PC-3 (cell line): ENCODE results near the gene C4orf17. TPM values are rescaled to one million over a fixed set of nuclear protein-coding genes. Genes with fewer than 3 reads are reported as not detected.

Experiments
- ATAC-seq: fragments of 200-7000 bp; cut with Tn5 transposase; 2 replicates; pipeline ENCODE4 v1.9.1; 2020; ENCODE audit warnings: mild to moderate bottlenecking, moderate library complexity
- BruUV-seq: library from RNA; stranded (reverse); fragments of 400-500 nt; replicated peaks from 2 replicates; lab custom pipeline; 2021; lab: Mats Ljungman, UMichigan
- CTCF ChIA-PET: fragments of 300-600 bp; sonication (Branson Sonifier 250); formaldehyde crosslinking; loops from one replicate; lab custom pipeline; 2022; ENCODE audit warnings: antibody characterized with exemption; lab: Charles Lee
- POLR2A ChIA-PET: fragments of 300-600 bp; sonication (Branson Sonifier 250); formaldehyde crosslinking; loops from one replicate; lab custom pipeline; 2022; ENCODE audit warnings: antibody characterized with exemption; ENCODE audit not compliant: unreplicated experiment; lab: Charles Lee
- DNase-seq: peaks from one replicate; pipeline ENCODE4 v3.0.0-alpha.2; 2015
- H2AFZ ChIP-seq: fragments of 300-600 bp; sonication (generic); 2 replicates; pipeline ENCODE4 v1.6.0; 2016; ENCODE audit warnings: antibody characterized with exemption, low read length
- H3F3A ChIP-seq: fragments of 300-600 bp; sonication (generic); one replicate; pipeline ENCODE4 v1.6.0; 2017; ENCODE audit warnings: antibody characterized with exemption, low read length, control low read depth, mild to moderate bottlenecking; ENCODE audit not compliant: unreplicated experiment
- H3K27ac ChIP-seq: fragments of 300-600 bp; sonication (generic); 2 replicates; pipeline ENCODE4 v1.5.1; 2016; ENCODE audit warnings: mild to moderate bottlenecking, low read length
- H3K27me3 ChIP-seq: fragments of 300-600 bp; sonication (generic); 2 replicates; pipeline ENCODE4 v1.6.1; 2016; ENCODE audit warnings: low read length, mixed read lengths
- H3K36me3 ChIP-seq: fragments of 300-600 bp; sonication (generic); 2 replicates; pipeline ENCODE4 v1.6.1; 2016; ENCODE audit warnings: low read depth, mixed run types, low read length, mixed read lengths
- H3K4me1 ChIP-seq: fragments of 300-600 bp; sonication (generic); 2 replicates; pipeline ENCODE4 v1.5.1; 2016; ENCODE audit warnings: low read length; ENCODE audit not compliant: insufficient read depth
- H3K4me2 ChIP-seq: fragments of 300-600 bp; sonication (generic); 2 replicates; pipeline ENCODE4 v1.6.0; 2016; ENCODE audit warnings: low read length
- H3K4me3 ChIP-seq: fragments of 300-600 bp; sonication (generic); 2 replicates; pipeline ENCODE4 v1.5.1; 2016; ENCODE audit warnings: mild to moderate bottlenecking, low read length, mixed read lengths
- H3K79me2 ChIP-seq: fragments of 300-600 bp; sonication (generic); 2 replicates; pipeline ENCODE4 v1.6.1; 2017; ENCODE audit warnings: low read length, mixed read lengths
- H3K9ac ChIP-seq: fragments of 300-600 bp; sonication (generic); 2 replicates; pipeline ENCODE4 v1.6.0; 2016; ENCODE audit warnings: mild to moderate bottlenecking, low read length
- H3K9me2 ChIP-seq: fragments of 300-600 bp; sonication (generic); replicated peaks from 2 replicates; pipeline ENCODE4 v1.6.1; 2016; ENCODE audit warnings: mixed run types, low read length, mixed read lengths
- H3K9me3 ChIP-seq: fragments of 300-600 bp; sonication (generic); 2 replicates; pipeline ENCODE4 v1.6.1; 2016; ENCODE audit warnings: low read length, mixed read lengths
- H4K20me1 ChIP-seq: fragments of 300-600 bp; sonication (generic); 2 replicates; pipeline ENCODE4 v1.6.1; 2016; ENCODE audit warnings: low read length, mixed read lengths
- CTCF ChIP-seq: fragments of 300-600 bp; sonication (generic); conservative IDR thresholded peaks from 2 replicates; pipeline ENCODE4 v1.5.1; 2017; ENCODE audit warnings: antibody characterized with exemption, low read depth, mild to moderate bottlenecking, low read length
- EZH2 ChIP-seq: fragments of 300-600 bp; sonication (generic); IDR thresholded peaks from one replicate; pipeline ENCODE4 v1.6.1; 2017; ENCODE audit warnings: antibody characterized with exemption, mild to moderate bottlenecking, low read length; ENCODE audit not compliant: unreplicated experiment
- EZH2phosphoT487 ChIP-seq: fragments of 300-600 bp; sonication (generic); IDR thresholded peaks from 2 replicates; pipeline ENCODE4 v1.6.1; 2018; ENCODE audit warnings: mild to moderate bottlenecking, antibody characterized with exemption, low read length, borderline replicate concordance
- intact Hi-C: fragments of 100-400 bp; cut with micrococcal nuclease; formaldehyde crosslinking; loops from 2 replicates; pipeline ENCODE4 v1.9.0; 2023
- total RNA-seq: library from RNA; depleted of rRNA; stranded (reverse); fragments of >200 nt; gene quantifications from 2 replicates; pipeline ENCODE4 v1.2.3, GENCODE V29; 2014

C4orf17 gene
- total RNA-seq, 1 experiment from 2014 or later: not detected

- Histone ChIP-seq H3K27ac (no peak overlapping the region), H3K4me2 (no peak overlapping the region), H3K4me1 (no peaks in the 10 kb centered on the region), H3K9ac (no peak overlapping the region), H4K20me1 (no peaks in the 10 kb centered on the region), H3F3A (no peaks in the 10 kb centered on the region), H3K27me3 (no peaks in the 10 kb centered on the region), H3K4me3 (no peak overlapping the region), H2AFZ (no peak overlapping the region), H3K79me2 (no peaks in the 10 kb centered on the region), H3K9me2 (no peaks in the 10 kb centered on the region), H3K9me3 (no peaks in the 10 kb centered on the region), H3K36me3 (no peaks in the 10 kb centered on the region)
- POLR2A ChIA-PET: no interaction called here
- no peak for ATAC-seq
- CTCF ChIA-PET: no interaction called here
- TF ChIP-seq CTCF (no peak), EZH2phosphoT487 (no peak), EZH2 (no peak)
- intact Hi-C loops: no loop called here
- no peak for DNase-seq
- BruUV-seq: no TSS peak
Measured at GRCh38 chr4:99471349-99471748, 39.5 kb upstream of the C4orf17 start.

- H3K36me3 ChIP-seq: no peaks in the 10 kb centered on the region
- no peaks in the 10 kb centered on the region for H4K20me1 ChIP-seq
- H3K27ac ChIP-seq: no peak overlapping the region
- ChIA-PET POLR2A (no interaction called here), CTCF (no interaction called here)
- TF ChIP-seq CTCF (no peak), EZH2 (no peak), EZH2phosphoT487 (no peak)
- no peak overlapping the region for H3K9ac ChIP-seq
- no peaks in the 10 kb centered on the region for H3F3A ChIP-seq
- H3K4me3 ChIP-seq: no peak overlapping the region
- no peaks in the 10 kb centered on the region for H3K9me2 ChIP-seq
- no TSS peak for BruUV-seq
- no peak for ATAC-seq
- no peaks in the 10 kb centered on the region for H3K27me3 ChIP-seq
- H3K79me2 ChIP-seq: no peaks in the 10 kb centered on the region
- H3K4me1 ChIP-seq: no peaks in the 10 kb centered on the region
- intact Hi-C loops: no loop called here
- no peaks in the 10 kb centered on the region for H3K9me3 ChIP-seq
- H2AFZ ChIP-seq: no peak overlapping the region
- no peak for DNase-seq
- no peak overlapping the region for H3K4me2 ChIP-seq
Measured at GRCh38 chr4:99471896-99472295, 38.9 kb upstream of the C4orf17 start.

- Histone ChIP-seq H3K9me2 (no peaks in the 10 kb centered on the region), H3K4me2 (no peak overlapping the region), H3F3A (no peaks in the 10 kb centered on the region), H3K4me1 (no peaks in the 10 kb centered on the region), H3K4me3 (no peak overlapping the region), H3K9ac (no peak overlapping the region), H4K20me1 (no peaks in the 10 kb centered on the region), H2AFZ (no peak overlapping the region), H3K27ac (no peak overlapping the region), H3K36me3 (no peaks in the 10 kb centered on the region), H3K9me3 (no peaks in the 10 kb centered on the region), H3K79me2 (no peaks in the 10 kb centered on the region), H3K27me3 (no peaks in the 10 kb centered on the region)
- TF ChIP-seq CTCF: no peak
- TF ChIP-seq EZH2phosphoT487: no peak
- TF ChIP-seq EZH2: no peak
- CTCF ChIA-PET: no interaction called here
- BruUV-seq: no TSS peak
- ATAC-seq (no peak), DNase-seq (no peak)
- intact Hi-C loops: no loop called here
- POLR2A ChIA-PET: no interaction called here
Measured at GRCh38 chr4:99473131-99473530, 37.7 kb upstream of the C4orf17 start.
